ENCODE data around the gene TM2D1.

DNA sequence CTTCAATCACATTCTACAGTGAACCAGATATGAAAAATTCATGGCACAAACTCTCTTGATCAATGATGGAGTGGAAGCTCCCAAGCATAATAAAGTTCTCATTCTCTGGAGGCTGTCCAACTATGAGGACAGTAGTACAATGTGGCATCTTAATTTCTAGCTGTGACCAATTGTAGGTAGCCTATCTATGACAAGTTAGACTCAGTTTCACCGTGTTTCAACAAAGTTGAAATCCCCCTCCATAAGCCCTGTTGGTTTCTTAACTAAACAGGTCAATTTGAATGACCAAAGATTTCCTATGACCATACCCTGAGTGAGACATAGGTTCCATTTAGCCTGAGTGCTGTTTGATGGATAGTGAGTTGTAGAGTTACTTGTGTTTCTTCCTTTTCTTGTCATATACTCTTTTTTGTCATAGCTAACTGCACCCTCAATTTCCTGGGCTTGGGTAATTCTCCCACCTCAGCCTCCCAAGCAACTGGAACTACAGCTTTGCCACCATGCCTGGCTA lies 29.1 kb upstream of the TM2D1 start:
- no peak for TF ChIP-seq SNAI2 (CRISPR knock-in tag; IDR thresholded peaks at IDR 0.05)
- no peak for TF ChIP-seq CSRNP3 (CRISPR knock-in tag; IDR thresholded peaks at IDR 0.05)
- TF ChIP-seq, protein P1, sequence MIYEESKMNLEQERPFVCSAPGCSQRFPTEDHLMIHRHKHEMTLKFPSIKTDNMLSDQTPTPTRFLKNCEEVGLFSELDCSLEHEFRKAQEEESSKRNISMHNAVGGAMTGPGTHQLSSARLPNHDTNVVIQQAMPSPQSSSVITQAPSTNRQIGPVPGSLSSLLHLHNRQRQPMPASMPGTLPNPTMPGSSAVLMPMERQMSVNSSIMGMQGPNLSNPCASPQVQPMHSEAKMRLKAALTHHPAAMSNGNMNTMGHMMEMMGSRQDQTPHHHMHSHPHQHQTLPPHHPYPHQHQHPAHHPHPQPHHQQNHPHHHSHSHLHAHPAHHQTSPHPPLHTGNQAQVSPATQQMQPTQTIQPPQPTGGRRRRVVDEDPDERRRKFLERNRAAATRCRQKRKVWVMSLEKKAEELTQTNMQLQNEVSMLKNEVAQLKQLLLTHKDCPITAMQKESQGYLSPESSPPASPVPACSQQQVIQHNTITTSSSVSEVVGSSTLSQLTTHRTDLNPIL (CRISPR knock-in tag; IDR thresholded peaks at IDR 0.05; ENCODE audit: low read depth), result no peak
- TF ChIP-seq, protein P2, sequence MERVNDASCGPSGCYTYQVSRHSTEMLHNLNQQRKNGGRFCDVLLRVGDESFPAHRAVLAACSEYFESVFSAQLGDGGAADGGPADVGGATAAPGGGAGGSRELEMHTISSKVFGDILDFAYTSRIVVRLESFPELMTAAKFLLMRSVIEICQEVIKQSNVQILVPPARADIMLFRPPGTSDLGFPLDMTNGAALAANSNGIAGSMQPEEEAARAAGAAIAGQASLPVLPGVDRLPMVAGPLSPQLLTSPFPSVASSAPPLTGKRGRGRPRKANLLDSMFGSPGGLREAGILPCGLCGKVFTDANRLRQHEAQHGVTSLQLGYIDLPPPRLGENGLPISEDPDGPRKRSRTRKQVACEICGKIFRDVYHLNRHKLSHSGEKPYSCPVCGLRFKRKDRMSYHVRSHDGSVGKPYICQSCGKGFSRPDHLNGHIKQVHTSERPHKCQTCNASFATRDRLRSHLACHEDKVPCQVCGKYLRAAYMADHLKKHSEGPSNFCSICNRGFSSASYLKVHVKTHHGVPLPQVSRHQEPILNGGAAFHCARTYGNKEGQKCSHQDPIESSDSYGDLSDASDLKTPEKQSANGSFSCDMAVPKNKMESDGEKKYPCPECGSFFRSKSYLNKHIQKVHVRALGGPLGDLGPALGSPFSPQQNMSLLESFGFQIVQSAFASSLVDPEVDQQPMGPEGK (CRISPR knock-in tag; IDR thresholded peaks at IDR 0.05; ENCODE audit: borderline replicate concordance), result no peak
- no peak for TF ChIP-seq ZFP30 (CRISPR knock-in tag; IDR thresholded peaks at IDR 0.05)
- no peak for TF ChIP-seq ISL1 (CRISPR knock-in tag; IDR thresholded peaks at IDR 0.05)
- TF ChIP-seq OSR1 (CRISPR knock-in tag; IDR thresholded peaks at IDR 0.05), result no peak
- no peak for TF ChIP-seq ZNF565 (CRISPR knock-in tag; conservative IDR thresholded peaks at IDR 0.05; ENCODE audit: low read depth)
- no peak for TF ChIP-seq ZFP3 (CRISPR knock-in tag; IDR thresholded peaks at IDR 0.05)
- no peak for TF ChIP-seq TCF4 (CRISPR knock-in tag; IDR thresholded peaks at IDR 0.05; ENCODE audit: borderline replicate concordance)
- TF ChIP-seq ARNTL (CRISPR knock-in tag; IDR thresholded peaks at IDR 0.05; ENCODE audit: borderline replicate concordance, low read depth), result no peak
- TF ChIP-seq TOX (CRISPR knock-in tag; IDR thresholded peaks at IDR 0.05; ENCODE audit: borderline replicate concordance), result no peak
- TF ChIP-seq PPARA (CRISPR knock-in tag; IDR thresholded peaks at IDR 0.05; ENCODE audit: borderline replicate concordance), result no peak
